Left ventricle myocardium inferior (tissue), 1 donor: ENCODE data around the gene SDHC. TPM values are rescaled to one million over a fixed set of nuclear protein-coding genes. Genes with fewer than 3 reads are reported as not detected.

Experiments used
- DNase-seq: peaks from one replicate; pipeline ENCODE4 v3.0.0-alpha.2; 2020
- H3K27ac ChIP-seq: fragments of 200-600 bp; replicated peaks from 2 replicates; pipeline ENCODE4 v1.8.0; 2021
- H3K27me3 ChIP-seq: fragments of 200-600 bp; 2 replicates; pipeline ENCODE4 v1.8.0; 2021; ENCODE audit warnings: low read depth
- H3K36me3 ChIP-seq: fragments of 200-600 bp; 2 replicates; pipeline ENCODE4 v1.8.0; 2021
- H3K4me1 ChIP-seq: fragments of 200-600 bp; 2 replicates; pipeline ENCODE4 v1.8.0; 2021
- H3K4me3 ChIP-seq: fragments of 200-600 bp; 2 replicates; pipeline ENCODE4 v1.8.0; 2021; ENCODE audit warnings: mild to moderate bottlenecking, moderate library complexity
- H3K9me3 ChIP-seq: fragments of 200-600 bp; replicated peaks from 2 replicates; pipeline ENCODE4 v1.8.0; 2021
- intact Hi-C: fragments of 100-400 bp; cut with micrococcal nuclease; formaldehyde crosslinking; loops from one replicate; pipeline ENCODE4 v1.11.0; 2022
- total RNA-seq: library from RNA; stranded (reverse); fragmentation: NEBNext Ultra II Directional; extraction: Animal tissue kit (Norgen Biotek cat#: 25700); gene quantifications from one replicate; pipeline ENCODE4 v1.2.1, GENCODE V29; 2021
- TF ChIP-seq, protein P1 (sequence below): fragments of 200-600 bp; IDR thresholded peaks from 2 replicates; pipeline ENCODE4 v1.8.0; 2021; ENCODE audit warnings: antibody characterized with exemption, mild to moderate bottlenecking, borderline replicate concordance
- donor health status: DM: no; HTN: yes; CAD: no; lungs with severe emphysema.

Gene SDHC
- total RNA-seq, 1 donor from 2014 or later = 393 TPM

DNA sequence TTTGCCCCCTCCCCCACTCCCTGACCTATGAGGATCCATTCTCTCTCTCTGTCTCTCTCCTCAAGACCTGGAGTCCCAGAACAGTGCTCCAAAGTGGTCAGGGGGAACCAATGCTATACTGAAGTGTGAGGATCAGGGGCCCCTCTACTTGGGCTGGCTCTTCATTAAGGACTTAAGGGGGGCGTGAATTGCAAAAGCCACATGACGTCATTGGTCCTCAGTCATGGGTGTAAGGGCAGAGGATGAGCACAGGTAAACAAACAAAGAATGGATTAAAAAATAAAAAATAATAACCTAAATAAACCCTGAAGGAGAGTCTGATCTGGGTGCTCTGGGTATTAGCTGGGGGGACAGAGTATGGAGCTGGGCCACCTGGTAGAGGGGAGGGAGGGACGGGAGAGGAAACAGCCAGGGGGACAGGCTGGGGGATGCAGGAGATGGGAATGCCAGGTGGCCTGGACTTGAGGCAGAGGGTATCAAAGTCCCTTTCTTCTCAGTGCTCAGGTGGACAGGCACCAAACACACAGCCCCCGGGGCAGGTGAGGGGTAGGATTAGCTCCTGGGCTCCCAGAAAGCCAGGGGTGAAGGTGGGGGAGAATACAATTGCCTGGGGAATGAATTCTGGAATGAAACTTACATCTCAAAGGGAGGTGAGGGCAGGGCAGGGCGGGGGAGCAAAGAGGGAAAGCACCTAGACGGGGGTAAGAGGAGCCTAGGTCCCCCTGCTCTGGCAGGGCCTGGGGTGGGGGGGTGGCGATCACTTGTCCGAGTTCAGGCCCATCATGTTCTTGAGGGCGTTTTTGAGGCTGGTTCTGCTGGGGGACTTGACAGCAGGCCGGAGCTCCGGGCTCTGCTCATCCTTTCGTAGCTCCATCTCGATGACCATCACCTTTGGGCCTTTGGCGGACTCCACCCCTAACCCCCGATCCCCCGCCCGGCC lies 9.0 kb upstream of the SDHC start:
- no peaks in the 10 kb centered on the region for H3K9me3 ChIP-seq
- peaks cover 6% of the 10 kb centered on the region for H3K27me3 ChIP-seq
- no peak for DNase-seq
- intact Hi-C loops = no loop called here
- H3K4me3 ChIP-seq = peak overlapping the region; percentile 85
- H3K27ac ChIP-seq = peak overlapping the region; percentile 69
- TF ChIP-seq, protein P1, sequence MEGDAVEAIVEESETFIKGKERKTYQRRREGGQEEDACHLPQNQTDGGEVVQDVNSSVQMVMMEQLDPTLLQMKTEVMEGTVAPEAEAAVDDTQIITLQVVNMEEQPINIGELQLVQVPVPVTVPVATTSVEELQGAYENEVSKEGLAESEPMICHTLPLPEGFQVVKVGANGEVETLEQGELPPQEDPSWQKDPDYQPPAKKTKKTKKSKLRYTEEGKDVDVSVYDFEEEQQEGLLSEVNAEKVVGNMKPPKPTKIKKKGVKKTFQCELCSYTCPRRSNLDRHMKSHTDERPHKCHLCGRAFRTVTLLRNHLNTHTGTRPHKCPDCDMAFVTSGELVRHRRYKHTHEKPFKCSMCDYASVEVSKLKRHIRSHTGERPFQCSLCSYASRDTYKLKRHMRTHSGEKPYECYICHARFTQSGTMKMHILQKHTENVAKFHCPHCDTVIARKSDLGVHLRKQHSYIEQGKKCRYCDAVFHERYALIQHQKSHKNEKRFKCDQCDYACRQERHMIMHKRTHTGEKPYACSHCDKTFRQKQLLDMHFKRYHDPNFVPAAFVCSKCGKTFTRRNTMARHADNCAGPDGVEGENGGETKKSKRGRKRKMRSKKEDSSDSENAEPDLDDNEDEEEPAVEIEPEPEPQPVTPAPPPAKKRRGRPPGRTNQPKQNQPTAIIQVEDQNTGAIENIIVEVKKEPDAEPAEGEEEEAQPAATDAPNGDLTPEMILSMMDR = no peak
- H3K36me3 ChIP-seq = no peaks in the 10 kb centered on the region
- H3K4me1 ChIP-seq = peaks cover 37% of the 10 kb centered on the region

DNA sequence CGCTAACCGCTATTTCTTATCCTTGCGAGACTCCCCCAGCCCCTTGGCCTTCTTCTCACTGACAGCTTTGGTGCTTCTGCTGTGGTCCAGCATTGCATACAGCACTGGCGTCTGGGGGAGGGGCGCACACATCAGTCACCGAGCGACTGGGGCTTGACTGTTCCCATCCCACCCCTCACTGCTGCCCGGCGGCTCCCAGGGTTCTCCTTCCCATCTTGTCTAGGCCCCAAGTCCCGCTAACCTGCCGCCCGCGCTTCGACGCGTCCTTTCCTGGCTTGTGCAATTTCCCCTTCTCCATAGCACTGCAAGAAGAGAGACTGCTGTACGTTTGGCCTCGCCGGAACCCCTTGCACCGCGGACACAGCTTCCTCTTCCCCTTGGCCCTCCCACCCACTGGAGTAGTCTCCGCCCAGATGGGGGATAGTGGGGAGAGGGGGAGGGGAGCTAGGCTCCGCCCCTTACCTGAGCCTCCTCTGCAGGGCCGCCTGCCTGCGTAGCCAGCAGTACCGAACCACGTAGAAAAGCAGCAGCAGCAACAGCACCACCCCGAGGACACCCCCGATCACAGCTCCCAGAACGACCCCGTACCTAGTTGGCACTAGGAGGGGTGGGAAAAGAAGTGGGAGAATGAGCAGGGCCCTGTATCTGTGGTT lies 8.2 kb upstream of the SDHC start:
- no peaks in the 10 kb centered on the region for H3K36me3 ChIP-seq
- no peaks in the 10 kb centered on the region for H3K9me3 ChIP-seq
- intact Hi-C loops = no loop called here
- H3K27ac ChIP-seq = peak overlapping the region; percentile 69
- H3K4me1 ChIP-seq = peaks cover 35% of the 10 kb centered on the region
- DNase-seq = peak; percentile 74
- peak overlapping the region; percentile 85 for H3K4me3 ChIP-seq
- peaks cover 6% of the 10 kb centered on the region for H3K27me3 ChIP-seq
- TF ChIP-seq, protein P1 = peak; percentile 37

DNA sequence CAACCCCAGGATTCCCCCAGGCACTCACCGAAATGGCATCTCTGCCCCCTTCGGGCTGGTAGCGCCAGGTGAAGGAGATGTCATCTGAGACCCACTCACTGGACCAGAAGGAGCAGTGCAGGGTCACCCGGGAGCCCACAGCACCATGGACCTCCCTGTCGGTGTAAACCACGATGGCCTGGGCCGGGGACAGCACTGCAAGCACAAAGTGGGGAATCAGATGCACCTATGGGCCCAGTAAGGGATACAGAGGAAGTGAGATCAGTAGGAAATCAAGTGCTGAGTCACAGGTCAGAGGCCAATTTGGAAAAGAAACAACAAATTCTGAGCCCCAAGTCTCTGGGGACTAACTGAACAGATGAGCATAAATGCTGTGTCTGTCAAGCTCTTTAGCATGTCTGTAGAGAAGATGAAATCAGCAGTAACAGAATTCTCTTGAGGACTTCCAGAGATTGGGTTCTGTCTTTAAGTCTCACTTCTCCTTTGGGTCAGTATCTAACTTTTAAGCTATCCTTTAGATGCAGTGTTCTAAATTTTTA lies 6.9 kb upstream of the SDHC start:
- TF ChIP-seq, protein P1 = no peak
- DNase-seq = no peak
- Histone ChIP-seq H3K4me1 (peaks cover 33% of the 10 kb centered on the region), H3K9me3 (no peaks in the 10 kb centered on the region), H3K27ac (peak overlapping the region; percentile 69), H3K27me3 (peaks cover 6% of the 10 kb centered on the region), H3K4me3 (peak overlapping the region; percentile 85), H3K36me3 (no peaks in the 10 kb centered on the region)
- intact Hi-C loops = no loop called here

DNA sequence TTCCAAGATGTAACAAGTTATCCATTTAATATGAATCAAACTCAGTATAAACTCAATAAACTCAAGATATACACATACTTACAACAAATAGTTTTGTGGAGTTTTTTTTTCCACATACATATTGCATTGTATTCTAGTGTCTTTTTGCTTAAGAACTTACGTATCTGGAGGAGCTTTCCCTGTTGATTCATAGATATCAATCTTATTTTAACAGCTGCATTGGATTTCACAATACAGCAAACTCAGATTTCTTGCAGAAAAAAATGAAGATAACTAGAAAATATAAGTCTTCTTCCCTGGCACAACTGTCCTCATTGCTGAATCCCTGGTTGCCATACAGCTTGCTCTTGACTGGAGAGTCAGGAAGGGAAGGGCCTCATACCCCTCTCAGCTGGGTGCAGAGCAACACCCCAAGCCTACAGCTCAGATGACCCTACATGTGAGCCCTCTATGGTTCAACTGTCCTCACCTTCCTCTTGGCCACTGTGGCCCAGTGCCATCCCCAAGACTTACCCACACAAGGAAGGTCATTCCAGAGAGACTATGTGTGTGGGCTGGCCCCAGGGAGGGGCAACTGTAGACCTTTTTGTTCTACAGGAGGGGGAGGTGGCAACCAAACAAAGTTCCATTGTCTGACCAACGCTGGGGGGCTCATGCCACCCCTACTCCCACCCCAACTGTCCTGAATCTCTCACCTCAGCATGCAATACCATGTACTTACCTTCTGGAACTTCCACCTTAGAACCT lies 6.1 kb upstream of the SDHC start:
- Histone ChIP-seq H3K4me1 (peaks cover 33% of the 10 kb centered on the region), H3K4me3 (peak overlapping the region; percentile 85), H3K36me3 (no peaks in the 10 kb centered on the region), H3K9me3 (no peaks in the 10 kb centered on the region), H3K27me3 (peaks cover 6% of the 10 kb centered on the region), H3K27ac (peak overlapping the region; percentile 69)
- no peak for DNase-seq
- intact Hi-C loops = no loop called here
- TF ChIP-seq, protein P1 = no peak

DNA sequence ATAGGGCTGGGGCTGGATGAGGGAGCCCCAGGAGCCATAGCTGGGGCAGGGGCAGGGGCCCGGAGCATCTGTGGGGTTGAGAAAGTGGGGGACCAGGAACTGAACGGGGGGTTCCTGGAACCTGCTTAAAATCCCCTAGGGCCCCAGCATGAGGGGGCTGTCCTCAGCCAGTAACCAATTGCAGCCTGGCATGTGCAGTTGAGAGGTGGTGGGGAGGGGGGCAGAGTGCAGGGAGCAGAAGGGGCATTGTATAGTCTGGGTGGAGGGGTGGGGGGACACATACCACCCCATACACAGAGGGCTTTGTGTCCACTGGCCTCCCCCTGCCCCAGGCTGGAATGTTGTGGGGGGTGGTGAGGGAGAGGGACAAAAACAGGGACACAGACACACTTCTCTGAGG lies 4.3 kb upstream of the SDHC start, which contains the start of gene MPZ:
Gene MPZ, minus strand, starts transcription at position 101 of the 400 bp plus-strand sequence. Its CDS starts 63 bp downstream, at position 38.
- peak within 1 kb of the TSS; percentile 15 for H3K4me3 ChIP-seq
- peaks cover 36% of the 10 kb centered on the region for H3K4me1 ChIP-seq
- intact Hi-C loops = no loop called here
- no peak for DNase-seq
- TF ChIP-seq, protein P1 = no peak
- peaks cover 6% of the 10 kb centered on the region for H3K27me3 ChIP-seq
- H3K27ac ChIP-seq = peak within 1 kb of the TSS; percentile 36
- no peaks in the 10 kb centered on the region for H3K36me3 ChIP-seq
- H3K9me3 ChIP-seq = no peaks in the 10 kb centered on the region
